IMR-90 (cell line): Measurements from ENCODE around the gene ATP2B2. TPM values are rescaled to one million over a fixed set of nuclear protein-coding genes. Genes with fewer than 3 reads are reported as not detected.

Experiments used
- ATAC-seq: fragments of 200-7000 bp; cut with Tn5 transposase; 2 replicates; pipeline ENCODE4 v1.9.1; 2020; ENCODE audit warnings: low read depth, mild to moderate bottlenecking, moderate library complexity
- BruUV-seq: library from RNA; stranded (reverse); fragments of 400-500 nt; replicated peaks from 2 replicates; lab custom pipeline; 2021; lab: Mats Ljungman, UMichigan
- CTCF ChIA-PET: fragments of 300-600 bp; formaldehyde crosslinking; extraction: SDS; loops from one replicate; lab custom pipeline; 2021; ENCODE audit warnings: antibody characterized with exemption; lab: Yijun Ruan, JAX
- POLR2A ChIA-PET: fragments of 300-600 bp; sonication (Branson Sonifier 250); formaldehyde crosslinking; loops from one replicate; lab custom pipeline; 2022; ENCODE audit warnings: antibody characterized with exemption; ENCODE audit not compliant: unreplicated experiment; lab: Charles Lee
- DNase-seq: peaks from one replicate; pipeline ENCODE4 v3.0.0; 2013
- H2AFZ ChIP-seq: replicated peaks from 2 replicates; pipeline ENCODE3; 2013; ENCODE audit warnings: low read length, mild to moderate bottlenecking; ENCODE audit not compliant: poor library complexity
- H2AK5ac ChIP-seq: 2 replicates; pipeline ENCODE4 v1.6.1; 2013; ENCODE audit warnings: low read depth, low read length, inconsistent platforms
- H2AK9ac ChIP-seq: replicated peaks from 2 replicates; pipeline ENCODE3; 2013; ENCODE audit warnings: mild to moderate bottlenecking, low read depth, low read length, moderate library complexity; ENCODE audit not compliant: poor library complexity
- H2BK120ac ChIP-seq: 2 replicates; pipeline ENCODE4 v1.6.1; 2013; ENCODE audit warnings: low read depth, low read length, inconsistent platforms
- H2BK15ac ChIP-seq: 3 replicates; pipeline ENCODE4 v1.6.1; 2013; ENCODE audit warnings: low read depth, low read length, inconsistent platforms
- H2BK20ac ChIP-seq: 2 replicates; pipeline ENCODE4 v1.6.1; 2013; ENCODE audit warnings: low read depth, mild to moderate bottlenecking, inconsistent platforms, low read length, moderate library complexity
- H2BK5ac ChIP-seq: 2 replicates; pipeline ENCODE4 v1.6.1; 2013; ENCODE audit warnings: mild to moderate bottlenecking, low read depth, low read length, inconsistent platforms; ENCODE audit not compliant: poor library complexity, severe bottlenecking
- H3K14ac ChIP-seq: replicated peaks from 2 replicates; pipeline ENCODE4 v1.6.1; 2013; ENCODE audit warnings: low read depth, low read length, inconsistent platforms
- H3K18ac ChIP-seq: 2 replicates; pipeline ENCODE4 v1.6.1; 2013; ENCODE audit warnings: low read depth, low read length, control low read depth
- H3K23ac ChIP-seq: 2 replicates; pipeline ENCODE4 v1.6.1; 2013; ENCODE audit warnings: low read depth, low read length, inconsistent platforms
- H3K27ac ChIP-seq: 2 replicates; pipeline ENCODE4 v1.5.1; 2013; ENCODE audit warnings: mild to moderate bottlenecking, control low read depth, low read length; ENCODE audit not compliant: insufficient read depth
- H3K27me3 ChIP-seq: 2 replicates; pipeline ENCODE4 v1.6.1; 2013; ENCODE audit warnings: low read length; ENCODE audit not compliant: control insufficient read depth, insufficient read depth
- H3K36me3 ChIP-seq: 2 replicates; pipeline ENCODE4 v1.6.1; 2013; ENCODE audit warnings: low read length, mixed read lengths; ENCODE audit not compliant: control insufficient read depth, insufficient read depth
- H3K4ac ChIP-seq: 2 replicates; pipeline ENCODE4 v1.6.1; 2013; ENCODE audit warnings: low read depth, low read length, inconsistent platforms
- H3K4me1 ChIP-seq: 2 replicates; pipeline ENCODE4 v1.6.1; 2013; ENCODE audit warnings: low read length, mixed read lengths; ENCODE audit not compliant: control insufficient read depth, insufficient read depth
- H3K4me2 ChIP-seq: 2 replicates; pipeline ENCODE4 v1.6.1; 2013; ENCODE audit warnings: low read depth, mild to moderate bottlenecking, control low read depth, low read length, moderate library complexity
- H3K4me3 ChIP-seq: 2 replicates; pipeline ENCODE4 v1.5.1; 2013; ENCODE audit warnings: low read depth, mild to moderate bottlenecking, control low read depth, low read length, moderate library complexity; ENCODE audit not compliant: insufficient read depth
- H3K56ac ChIP-seq: 2 replicates; pipeline ENCODE4 v1.6.1; 2013; ENCODE audit warnings: low read length, inconsistent platforms; ENCODE audit not compliant: insufficient read depth; ENCODE audit errors: extremely low read depth
- H3K79me1 ChIP-seq, 2 experiments: 2 replicates each; pipeline ENCODE4 v1.6.1; 2013; ENCODE audit warnings: low read length in 2 of 2, inconsistent platforms in 1 of 2, low read depth in 1 of 2
- H3K9ac ChIP-seq: 2 replicates; pipeline ENCODE4 v1.6.1; 2013; ENCODE audit warnings: low read depth, low read length, control low read depth
- H3K9me1 ChIP-seq: 2 replicates; pipeline ENCODE4 v1.6.1; 2013; ENCODE audit warnings: low read length, inconsistent platforms; ENCODE audit not compliant: insufficient read depth
- H3K9me3 ChIP-seq: 2 replicates; pipeline ENCODE4 v1.6.1; 2013; ENCODE audit warnings: low read length; ENCODE audit not compliant: control insufficient read depth, insufficient read depth
- H4K20me1 ChIP-seq: 2 replicates; pipeline ENCODE4 v1.6.1; 2013; ENCODE audit warnings: low read length, inconsistent platforms; ENCODE audit not compliant: insufficient read depth
- H4K5ac ChIP-seq: 2 replicates; pipeline ENCODE4 v1.6.1; 2013; ENCODE audit warnings: mild to moderate bottlenecking, low read depth, low read length, control low read depth
- H4K8ac ChIP-seq, 2 experiments: 2 replicates each; pipeline ENCODE4 v1.6.1; 2013; ENCODE audit warnings: low read depth in 2 of 2, low read length in 2 of 2, control low read depth in 1 of 2, inconsistent platforms in 1 of 2
- H4K91ac ChIP-seq: 2 replicates; pipeline ENCODE4 v1.6.1; 2013; ENCODE audit warnings: low read depth, low read length, inconsistent platforms; ENCODE audit not compliant: insufficient read depth
- CEBPB ChIP-seq: IDR thresholded peaks from 2 replicates; pipeline ENCODE4 v1.6.1; 2012; ENCODE audit warnings: low read depth, low read length, improper control_type of control experiment
- MAFK ChIP-seq: IDR thresholded peaks from 2 replicates; pipeline ENCODE4 v1.6.1; 2012; ENCODE audit warnings: low read depth, low read length, improper control_type of control experiment
- WGBS, 2 experiments: methylation state at CpG; one replicate each; pipeline versions ENCODE4 v1.1.5 to v1.1.7; 2013; ENCODE audit warnings: missing lambda C conversion rate in 2 of 2; ENCODE audit not compliant: insufficient read length in 1 of 2; ENCODE audit errors: extremely low coverage in 2 of 2; 5-methylcytosine and 5-hydroxymethylcytosine counted together
- dilution Hi-C: fragments of 300-500 bp; cut with HindIII; formaldehyde crosslinking; loops from one replicate; pipeline ENCODE4 v1.14.3; 2018; ENCODE audit warnings: low sequenced_read_pairs; ENCODE audit not compliant: unreplicated experiment
- in situ Hi-C: fragments of 300-500 bp; cut with MboI; formaldehyde crosslinking; loops from 3 replicates; pipeline ENCODE4 v1.14.3; 2019; ENCODE audit warnings: low sequenced_read_pairs, inconsistent platforms, mixed read lengths
- intact Hi-C: fragments of 100-400 bp; cut with micrococcal nuclease; formaldehyde crosslinking; loops from 2 replicates; pipeline ENCODE4 v1.10.0; 2022
- polyA plus RNA-seq, 3 experiments: library from polyadenylated mRNA; depleted of rRNA; stranded (reverse); fragments of >200 nt; gene quantifications; 2 replicates each; pipeline ENCODE4 v1.2.3, GENCODE V29; 2012; ENCODE audit warnings: low replicate concordance in 1 of 3
- total RNA-seq: library from RNA; depleted of rRNA; stranded (reverse); fragments of >200 nt; gene quantifications from 2 replicates; pipeline ENCODE4 v1.2.3, GENCODE V29; 2012
- TF ChIP-seq, protein P1 (sequence below): conservative IDR thresholded peaks from 2 replicates; pipeline ENCODE4 v1.5.1; 2012; ENCODE audit warnings: mild to moderate bottlenecking, low read depth, low read length, improper control_type of control experiment

ATP2B2 gene
- total and polyA plus RNA-seq, 2 of the 4 experiments (the other 2 are of a cell fraction), result under 0.01 to 0.02 TPM

DNA sequence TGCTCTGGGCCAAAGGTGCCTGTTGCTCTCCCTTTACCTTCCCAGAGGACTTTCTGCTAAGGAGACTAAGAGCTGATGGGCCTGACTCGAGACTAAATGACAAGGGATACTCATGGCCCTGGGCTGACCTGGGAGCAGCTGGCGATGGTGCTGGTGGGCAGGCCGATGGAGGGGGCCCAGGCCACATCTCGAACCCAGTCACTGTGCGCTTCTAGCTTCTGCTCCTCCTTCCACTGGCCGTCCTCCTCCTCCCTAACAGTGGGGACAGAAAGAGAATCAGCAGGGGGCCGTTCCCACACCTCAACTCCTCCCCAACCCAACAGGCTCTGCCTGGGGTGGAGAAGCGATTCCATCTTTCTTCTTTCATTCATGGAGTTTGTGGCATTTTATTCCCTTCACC is 200.5 kb downstream of the ATP2B2 start:
- H4K5ac ChIP-seq, result no peak overlapping the region
- H2BK5ac ChIP-seq, result no peak overlapping the region
- no peak for ATAC-seq
- H3K23ac ChIP-seq, result no peak overlapping the region
- intact Hi-C loops, result no loop called here
- no peaks in the 10 kb centered on the region for H3K27me3 ChIP-seq
- no peak overlapping the region for H3K4me2 ChIP-seq
- H3K9ac ChIP-seq, result no peak overlapping the region
- peaks cover 36% of the 10 kb centered on the region for H4K20me1 ChIP-seq
- WGBS, 2 experiments, result 100% methylated on average over 3 of the region's 8 CpGs; no CpG with 5 or more reads in 1 of the 2 experiments
- 0 out of 2 replicates have a peak, but pooled peaks cover 5% of the 10 kb centered on the region for H3K9me1 ChIP-seq
- H3K4me3 ChIP-seq, result no peak overlapping the region
- H3K36me3 ChIP-seq, result peaks cover 77% of the 10 kb centered on the region
- H3K14ac ChIP-seq, result no peak overlapping the region
- no TSS peak for BruUV-seq
- dilution Hi-C loops, result no loop called here
- H3K9me3 ChIP-seq, result no peaks in the 10 kb centered on the region
- TF ChIP-seq MAFK, result no peak
- TF ChIP-seq, protein P1, sequence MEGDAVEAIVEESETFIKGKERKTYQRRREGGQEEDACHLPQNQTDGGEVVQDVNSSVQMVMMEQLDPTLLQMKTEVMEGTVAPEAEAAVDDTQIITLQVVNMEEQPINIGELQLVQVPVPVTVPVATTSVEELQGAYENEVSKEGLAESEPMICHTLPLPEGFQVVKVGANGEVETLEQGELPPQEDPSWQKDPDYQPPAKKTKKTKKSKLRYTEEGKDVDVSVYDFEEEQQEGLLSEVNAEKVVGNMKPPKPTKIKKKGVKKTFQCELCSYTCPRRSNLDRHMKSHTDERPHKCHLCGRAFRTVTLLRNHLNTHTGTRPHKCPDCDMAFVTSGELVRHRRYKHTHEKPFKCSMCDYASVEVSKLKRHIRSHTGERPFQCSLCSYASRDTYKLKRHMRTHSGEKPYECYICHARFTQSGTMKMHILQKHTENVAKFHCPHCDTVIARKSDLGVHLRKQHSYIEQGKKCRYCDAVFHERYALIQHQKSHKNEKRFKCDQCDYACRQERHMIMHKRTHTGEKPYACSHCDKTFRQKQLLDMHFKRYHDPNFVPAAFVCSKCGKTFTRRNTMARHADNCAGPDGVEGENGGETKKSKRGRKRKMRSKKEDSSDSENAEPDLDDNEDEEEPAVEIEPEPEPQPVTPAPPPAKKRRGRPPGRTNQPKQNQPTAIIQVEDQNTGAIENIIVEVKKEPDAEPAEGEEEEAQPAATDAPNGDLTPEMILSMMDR, result no peak
- TF ChIP-seq CEBPB, result no peak
- no peak overlapping the region for H3K56ac ChIP-seq
- H2AFZ ChIP-seq, result no peak overlapping the region
- no peak overlapping the region for H2AK9ac ChIP-seq
- ChIA-PET POLR2A (no interaction called here), CTCF (interaction anchor here (0.5 kb wide), 1 partner anchor 137 kb away, joined by 3 read pairs; no protein-coding TSS in a partner anchor)
- no peak for DNase-seq
- no peak overlapping the region for H4K8ac ChIP-seq
- in situ Hi-C loops, result no loop called here
- H3K79me1 ChIP-seq, result peaks cover 22 to 45% of the 10 kb centered on the region in 2 experiments
- H2BK15ac ChIP-seq, result no peak overlapping the region
- 0 out of 2 replicates have a peak overlapping the region, but pooled peaks have one; percentile 18 for H2BK20ac ChIP-seq
- no peak overlapping the region for H2AK5ac ChIP-seq
- H3K27ac ChIP-seq, result no peak overlapping the region
- no peak overlapping the region for H4K91ac ChIP-seq
- H3K4ac ChIP-seq, result no peak overlapping the region
- no peak overlapping the region for H2BK120ac ChIP-seq
- peaks cover under 1% of the 10 kb centered on the region; the same call in 1 of the 2 replicates for H3K4me1 ChIP-seq
- H3K18ac ChIP-seq, result no peak overlapping the region
